ENCODE measurements around the gene TMEM41B.
"Not testable (repeated sequence)": the region's sequence is repeated elsewhere in the genome, so short reads cannot be mapped to it uniquely, and the experiment has no call there.

Gene TMEM41B

GRCh38 chr11:9263840-9264315 lies 50.5 kb downstream of the TMEM41B start:
- TF ChIP-seq CTCF (conservative IDR thresholded peaks at IDR 0.05) = no peak
- TF ChIP-seq ZFX (IDR thresholded peaks at IDR 0.05) = no peak
- no peak overlapping the region; the same call in 1 of the 2 replicates for H3K27ac ChIP-seq

DNA sequence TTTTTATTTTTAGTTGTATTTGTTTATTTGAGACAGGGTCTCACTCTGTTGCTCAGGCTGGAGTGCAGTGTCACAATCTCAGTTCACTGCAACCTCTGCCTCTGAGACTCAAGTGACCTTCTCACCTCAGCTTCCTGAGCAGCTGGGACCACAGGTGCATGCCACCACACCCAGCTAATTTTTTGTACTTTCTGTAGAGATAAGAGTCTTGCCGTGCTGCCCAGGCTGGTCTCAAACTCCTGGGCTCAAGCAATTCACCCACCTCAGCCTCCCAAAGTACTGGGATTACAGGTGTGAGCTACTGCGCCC lies 53.6 kb downstream of the TMEM41B start:
- H3K27ac ChIP-seq = not testable (repeated sequence)

DNA sequence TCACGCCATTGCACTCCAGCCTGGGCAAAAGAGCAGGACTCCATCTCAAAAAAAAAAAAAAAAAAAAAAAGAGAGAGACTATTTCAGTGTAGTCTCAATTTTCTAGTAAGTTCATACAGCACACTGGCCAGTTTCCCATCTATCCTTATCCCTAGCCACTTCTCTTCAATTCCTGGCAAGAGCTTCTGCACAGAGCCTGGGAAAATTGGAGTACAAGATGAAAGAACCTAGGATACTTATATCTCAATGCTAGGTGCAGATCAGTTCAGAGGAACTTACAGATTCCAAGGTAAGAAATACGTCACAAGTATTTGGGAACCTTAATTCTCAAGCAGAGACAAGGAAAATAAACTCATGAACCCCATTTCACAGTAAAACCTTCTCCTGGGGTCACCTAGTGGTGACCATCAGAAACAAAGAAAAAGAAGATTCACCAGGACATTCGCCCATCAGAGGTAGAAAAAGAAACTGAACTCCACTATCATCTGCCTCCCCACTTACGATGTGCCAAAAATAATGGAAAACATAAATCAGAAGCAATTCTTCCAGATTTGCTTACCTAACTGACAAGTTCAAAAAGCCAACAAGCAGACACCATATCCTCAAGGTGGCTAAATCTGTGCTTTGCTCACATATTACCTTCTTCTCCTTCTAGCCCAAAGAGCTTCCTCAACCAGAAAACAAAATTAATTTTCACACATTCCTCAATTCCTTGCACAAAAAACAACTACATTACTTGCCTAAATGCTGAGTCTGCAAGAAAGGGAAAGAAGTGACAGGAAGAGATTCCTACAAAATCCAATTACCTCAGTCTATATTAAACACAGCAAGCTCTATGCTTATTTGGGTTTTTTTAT lies 54.2 kb downstream of the TMEM41B start:
- TF ChIP-seq ZFX (IDR thresholded peaks at IDR 0.05) = no peak
- no peak; the same call in 1 of the 2 replicates for TF ChIP-seq CTCF (conservative IDR thresholded peaks at IDR 0.05)
- H3K27ac ChIP-seq = no peak overlapping the region

DNA sequence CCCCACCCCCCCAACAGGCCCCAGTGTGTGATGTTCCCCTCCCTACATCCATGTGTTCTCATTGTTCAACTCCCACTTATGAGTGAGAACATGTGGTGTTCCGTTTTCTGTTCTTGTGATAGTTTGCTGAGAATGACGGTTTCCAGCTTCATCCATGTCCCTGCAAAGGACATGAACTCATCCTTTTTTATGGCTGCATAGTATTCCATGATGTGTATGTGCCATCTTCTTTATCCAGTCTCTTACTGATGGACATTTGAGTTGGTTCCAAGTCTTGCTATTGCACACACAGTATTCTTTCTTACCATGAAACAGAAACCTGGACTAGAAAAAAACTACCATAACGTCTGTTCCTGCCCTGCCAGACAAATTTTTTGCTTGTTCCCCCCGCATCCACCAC lies 56.1 kb downstream of the TMEM41B start:
- H3K27ac ChIP-seq = not testable (repeated sequence)

DNA sequence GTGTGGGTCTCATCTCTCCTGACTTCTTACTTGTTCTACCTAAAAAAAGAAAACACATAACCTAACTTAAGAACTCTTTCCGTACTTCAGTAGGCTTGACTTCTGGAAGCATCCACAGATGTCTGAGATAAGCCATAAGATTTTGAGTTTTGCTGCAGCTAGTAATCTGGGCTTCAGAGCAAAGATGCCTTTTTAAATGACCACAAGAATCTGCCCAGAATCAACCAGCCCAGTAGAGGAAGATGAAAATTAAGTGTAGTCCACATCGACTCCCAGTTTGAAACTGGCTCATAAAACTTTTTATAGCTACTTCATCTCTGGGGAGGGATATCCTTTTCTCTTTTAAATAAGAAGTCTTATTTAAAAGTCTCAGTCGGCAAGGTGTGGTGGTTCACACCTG lies 60.0 kb downstream of the TMEM41B start:
- no peak overlapping the region for H3K27ac ChIP-seq
- TF ChIP-seq CTCF (conservative IDR thresholded peaks at IDR 0.05) = no peak
- TF ChIP-seq ZFX (IDR thresholded peaks at IDR 0.05) = no peak

GRCh38 chr11:9253086-9253485 lies 61.3 kb downstream of the TMEM41B start:
- H3K27ac ChIP-seq = no peak overlapping the region
- no peak for TF ChIP-seq ZFX (IDR thresholded peaks at IDR 0.05)
- TF ChIP-seq CTCF (conservative IDR thresholded peaks at IDR 0.05) = no peak

GRCh38 chr11:9251311-9251710 lies 63.1 kb downstream of the TMEM41B start:
- TF ChIP-seq ZFX (IDR thresholded peaks at IDR 0.05) = no peak
- TF ChIP-seq CTCF (conservative IDR thresholded peaks at IDR 0.05) = no peak
- H3K27ac ChIP-seq = no peak overlapping the region

GRCh38 chr11:9250139-9250582 lies 64.2 kb downstream of the TMEM41B start:
- TF ChIP-seq CTCF (conservative IDR thresholded peaks at IDR 0.05) (no peak), ZFX (IDR thresholded peaks at IDR 0.05) (no peak)
- no peak overlapping the region for H3K27ac ChIP-seq
